HepG2 (cell line): ENCODE results near the gene ABHD2. TPM values are rescaled to one million over a fixed set of nuclear protein-coding genes. Genes with fewer than 3 reads are reported as not detected.
A peak's percentile ranks its signal among the peaks of the same experiment; 100 is the strongest.

Experiments
- ATAD3A ChIP-seq: sonication (generic); formaldehyde crosslinking; IDR thresholded peaks from 2 replicates; pipeline ENCODE4 v1.4.0; 2020; ENCODE audit warnings: missing genetic modification reagents
- ETV6 ChIP-seq: sonication (generic); formaldehyde crosslinking; conservative IDR thresholded peaks from 2 replicates; pipeline ENCODE4 v1.4.0; 2020; ENCODE audit warnings: missing genetic modification reagents
- HMG20A ChIP-seq: IDR thresholded peaks from 2 replicates; pipeline ENCODE4 v1.6.1; 2016; ENCODE audit warnings: borderline replicate concordance
- HOXA3 ChIP-seq: sonication (generic); formaldehyde crosslinking; IDR thresholded peaks from 2 replicates; pipeline ENCODE4 v1.5.0; 2020; ENCODE audit warnings: missing genetic modification reagents
- ISL2 ChIP-seq: sonication (generic); formaldehyde crosslinking; IDR thresholded peaks from 2 replicates; pipeline ENCODE4 v1.5.0; 2020; ENCODE audit warnings: missing genetic modification reagents
- KLF11 ChIP-seq: IDR thresholded peaks from 2 replicates; pipeline ENCODE4 v1.6.1; 2016; ENCODE audit warnings: missing compliant biosample characterization
- KMT2B ChIP-seq: IDR thresholded peaks from 2 replicates; pipeline ENCODE4 v1.6.1; 2016; ENCODE audit warnings: missing genetic modification reagents, missing compliant biosample characterization
- MIER3 ChIP-seq: IDR thresholded peaks from 2 replicates; pipeline ENCODE4 v1.6.1; 2016; ENCODE audit warnings: missing compliant biosample characterization, borderline replicate concordance
- MIXL1 ChIP-seq: IDR thresholded peaks from 2 replicates; pipeline ENCODE4 v1.6.1; 2016
- NFE2L2 ChIP-seq: fragments of 150-350 bp; IDR thresholded peaks from 2 replicates; pipeline ENCODE4 v1.6.1; 2014; ENCODE audit warnings: low read length
- NONO ChIP-seq, 2 experiments: fragments of 450-650 bp in 1 of 2; sonication (generic) in 1 of 2; formaldehyde crosslinking in 1 of 2; IDR thresholded peaks in 1 of 2; conservative IDR thresholded peaks in 1 of 2; 2 replicates each; pipeline versions ENCODE4 v1.6.1 to v1.8.0; 2017 to 2022; ENCODE audit warnings: mild to moderate bottlenecking in 1 of 2, missing genetic modification reagents in 1 of 2, moderate library complexity in 1 of 2
- PAF1 ChIP-seq: IDR thresholded peaks from 2 replicates; pipeline ENCODE4 v1.6.1; 2016; ENCODE audit warnings: missing genetic modification reagents, missing compliant biosample characterization
- RBFOX2 ChIP-seq: fragments of 200-400 bp; formaldehyde crosslinking; IDR thresholded peaks from 2 replicates; pipeline ENCODE4 v1.6.1; 2017; ENCODE audit warnings: low read depth, mild to moderate bottlenecking, low read length
- RXRA ChIP-seq: sonication (generic); formaldehyde crosslinking; IDR thresholded peaks from 2 replicates; pipeline ENCODE4 v1.5.1; 2020; ENCODE audit warnings: missing genetic modification reagents
- RXRB ChIP-seq: IDR thresholded peaks from 2 replicates; pipeline ENCODE4 v1.6.1; 2016; ENCODE audit warnings: borderline replicate concordance, missing genetic modification reagents, missing compliant biosample characterization
- ZNF253 ChIP-seq: sonication (generic); formaldehyde crosslinking; IDR thresholded peaks from 2 replicates; pipeline ENCODE4 v1.8.0; 2022; ENCODE audit warnings: mild to moderate bottlenecking, missing genetic modification reagents, borderline replicate concordance
- ZNF317 ChIP-seq: sonication (generic); formaldehyde crosslinking; IDR thresholded peaks from 2 replicates; pipeline ENCODE4 v1.5.0; 2020; ENCODE audit warnings: mild to moderate bottlenecking, missing genetic modification reagents
- polyA plus RNA-seq, 8 experiments: library from polyadenylated mRNA; depleted of rRNA in 3 of 8; stranded (reverse) in 7 of 8; unstranded in 1 of 8; fragments of >200 nt; fragmentation: Illumina TruSeq in 4 of 8; extraction: Trizol in 4 of 8; gene quantifications; 2 replicates each; pipeline versions ENCODE4 v1.2.1 to v1.2.3, GENCODE V29; 2011 to 2016; ENCODE audit warnings: low read depth in 4 of 8, missing spikeins in 1 of 8, mixed read lengths in 1 of 8; ENCODE audit not compliant: insufficient read depth in 1 of 8
- total RNA-seq, 5 experiments: library from RNA; depleted of rRNA; stranded (reverse); fragments of >200 nt; fragmentation: Illumina TruSeq; extraction: Trizol; gene quantifications; 2 replicates each; pipeline ENCODE4 v1.2.3, GENCODE V29; 2016; ENCODE audit warnings: low read depth in 1 of 5
- TF ChIP-seq, protein P1 (sequence below): sonication (generic); formaldehyde crosslinking; IDR thresholded peaks from 2 replicates; pipeline ENCODE4 v1.4.0; 2020; ENCODE audit warnings: mild to moderate bottlenecking, missing genetic modification reagents
- TF ChIP-seq, protein P2 (sequence below), 2 experiments: fragments of 450-650 bp in 1 of 2; sonication (generic) in 1 of 2; formaldehyde crosslinking; IDR thresholded peaks; 2 replicates each; pipeline versions ENCODE4 v1.5.0 to v1.8.0; 2020 to 2022; ENCODE audit warnings: mild to moderate bottlenecking in 1 of 2, missing genetic modification reagents in 1 of 2
- TF ChIP-seq, protein P3 (sequence below): sonication (generic); formaldehyde crosslinking; IDR thresholded peaks from 2 replicates; pipeline ENCODE4 v1.8.0; 2023; ENCODE audit warnings: mild to moderate bottlenecking, missing genetic modification reagents
- TF ChIP-seq, protein P4 (sequence below): sonication (generic); formaldehyde crosslinking; IDR thresholded peaks from 2 replicates; pipeline ENCODE4 v1.5.1; 2020; ENCODE audit warnings: mild to moderate bottlenecking, missing genetic modification reagents, borderline replicate concordance

Gene ABHD2
- total and polyA plus RNA-seq, 2 of the 13 experiments (the other 11 are each of a cell fraction or from before 2014, with no cell fraction given), result 14.8 to 22.4 TPM

DNA sequence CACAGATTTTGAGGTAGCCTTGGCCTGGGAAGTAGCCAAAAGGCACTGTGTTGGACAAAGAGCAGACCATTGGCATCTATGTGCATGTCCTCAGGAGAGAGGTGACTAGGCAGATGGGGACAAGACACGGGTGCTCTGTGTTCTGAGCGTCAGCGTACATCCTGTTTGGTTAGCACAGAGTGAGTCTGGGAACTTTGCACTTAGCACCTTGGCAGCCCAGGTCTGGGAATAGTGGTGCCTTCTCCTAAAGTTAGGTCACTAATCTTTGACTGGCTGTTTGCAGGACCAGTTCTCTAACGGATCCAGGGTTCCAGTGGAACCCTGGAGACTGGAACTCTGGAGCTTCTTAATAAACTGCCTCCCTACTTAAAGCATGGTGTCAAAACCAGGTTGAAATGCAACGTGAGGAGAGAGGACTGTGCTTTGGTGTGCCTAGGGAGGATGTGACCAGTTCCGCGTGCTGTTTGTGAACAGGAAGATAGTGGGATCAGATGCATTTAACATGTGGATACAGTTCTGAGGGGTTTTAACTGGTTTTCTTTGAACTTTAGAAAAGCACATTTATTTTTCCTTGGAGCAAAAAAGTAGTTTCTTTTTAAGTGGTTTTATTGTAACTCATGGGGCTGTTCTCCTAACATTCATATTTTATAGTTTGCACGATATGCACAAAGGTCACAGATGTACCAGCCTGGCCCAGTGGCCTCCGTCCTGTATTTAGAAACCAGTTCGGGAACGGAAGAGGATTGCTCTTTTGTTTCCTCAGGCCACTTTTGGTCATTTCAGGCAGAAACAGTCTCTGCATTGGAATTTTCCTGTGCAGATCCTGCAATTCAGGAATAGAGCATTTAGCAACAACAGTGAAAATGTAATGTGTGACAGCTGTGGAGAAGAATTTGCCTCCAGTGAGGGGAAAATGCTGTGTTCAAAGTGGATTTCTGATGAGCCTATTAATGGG is 48.8 kb downstream of the ABHD2 start (continued):
- TF ChIP-seq NFE2L2 (peak; percentile 74; the same call in 1 of the 2 replicates), MIXL1 (CRISPR knock-in tag) (peak; percentile 75; the same call in 1 of the 2 replicates), ATAD3A (no peak), MIER3 (CRISPR knock-in tag) (peak; percentile 88; the same call in 1 of the 2 replicates), ETV6 (CRISPR knock-in tag) (no peak), HOXA3 (CRISPR knock-in tag) (peak; percentile 88), ISL2 (peak; percentile 69), RXRB (CRISPR knock-in tag) (peak; percentile 99), RXRA (CRISPR knock-in tag) (peak; percentile 97), KMT2B (peak; percentile 72; the same call in 1 of the 2 replicates), RBFOX2 (no peak), HMG20A (CRISPR knock-in tag) (peak; percentile 89; the same call in 1 of the 2 replicates), KLF11 (CRISPR knock-in tag) (no peak), ZNF317 (CRISPR knock-in tag) (0 out of 2 replicates have a peak, but pooled peaks have one; percentile 38), NONO (IDR thresholded peaks at IDR 0.05) (no peak), NONO (CRISPR knock-in tag; conservative IDR thresholded peaks at IDR 0.05) (peak; percentile 75), PAF1 (CRISPR knock-in tag) (no peak), ZNF253 (CRISPR knock-in tag) (no peak)
- TF ChIP-seq, protein P1, sequence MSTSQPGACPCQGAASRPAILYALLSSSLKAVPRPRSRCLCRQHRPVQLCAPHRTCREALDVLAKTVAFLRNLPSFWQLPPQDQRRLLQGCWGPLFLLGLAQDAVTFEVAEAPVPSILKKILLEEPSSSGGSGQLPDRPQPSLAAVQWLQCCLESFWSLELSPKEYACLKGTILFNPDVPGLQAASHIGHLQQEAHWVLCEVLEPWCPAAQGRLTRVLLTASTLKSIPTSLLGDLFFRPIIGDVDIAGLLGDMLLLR (CRISPR knock-in tag), result no peak
- TF ChIP-seq, protein P2, sequence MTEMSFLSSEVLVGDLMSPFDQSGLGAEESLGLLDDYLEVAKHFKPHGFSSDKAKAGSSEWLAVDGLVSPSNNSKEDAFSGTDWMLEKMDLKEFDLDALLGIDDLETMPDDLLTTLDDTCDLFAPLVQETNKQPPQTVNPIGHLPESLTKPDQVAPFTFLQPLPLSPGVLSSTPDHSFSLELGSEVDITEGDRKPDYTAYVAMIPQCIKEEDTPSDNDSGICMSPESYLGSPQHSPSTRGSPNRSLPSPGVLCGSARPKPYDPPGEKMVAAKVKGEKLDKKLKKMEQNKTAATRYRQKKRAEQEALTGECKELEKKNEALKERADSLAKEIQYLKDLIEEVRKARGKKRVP (CRISPR knock-in tag; IDR thresholded peaks at IDR 0.05), result 0 out of 4 replicates have a peak, but pooled peaks of 1 of the 2 experiments have one; percentile 17
- TF ChIP-seq, protein P3, sequence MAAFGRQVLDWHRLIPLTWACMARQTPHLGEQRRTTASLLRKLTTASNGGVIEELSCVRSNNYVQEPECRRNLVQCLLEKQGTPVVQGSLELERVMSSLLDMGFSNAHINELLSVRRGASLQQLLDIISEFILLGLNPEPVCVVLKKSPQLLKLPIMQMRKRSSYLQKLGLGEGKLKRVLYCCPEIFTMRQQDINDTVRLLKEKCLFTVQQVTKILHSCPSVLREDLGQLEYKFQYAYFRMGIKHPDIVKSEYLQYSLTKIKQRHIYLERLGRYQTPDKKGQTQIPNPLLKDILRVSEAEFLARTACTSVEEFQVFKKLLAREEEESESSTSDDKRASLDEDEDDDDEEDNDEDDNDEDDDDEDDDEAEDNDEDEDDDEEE (CRISPR knock-in tag), result peak; percentile 52; the same call in 1 of the 2 replicates
- TF ChIP-seq, protein P4, sequence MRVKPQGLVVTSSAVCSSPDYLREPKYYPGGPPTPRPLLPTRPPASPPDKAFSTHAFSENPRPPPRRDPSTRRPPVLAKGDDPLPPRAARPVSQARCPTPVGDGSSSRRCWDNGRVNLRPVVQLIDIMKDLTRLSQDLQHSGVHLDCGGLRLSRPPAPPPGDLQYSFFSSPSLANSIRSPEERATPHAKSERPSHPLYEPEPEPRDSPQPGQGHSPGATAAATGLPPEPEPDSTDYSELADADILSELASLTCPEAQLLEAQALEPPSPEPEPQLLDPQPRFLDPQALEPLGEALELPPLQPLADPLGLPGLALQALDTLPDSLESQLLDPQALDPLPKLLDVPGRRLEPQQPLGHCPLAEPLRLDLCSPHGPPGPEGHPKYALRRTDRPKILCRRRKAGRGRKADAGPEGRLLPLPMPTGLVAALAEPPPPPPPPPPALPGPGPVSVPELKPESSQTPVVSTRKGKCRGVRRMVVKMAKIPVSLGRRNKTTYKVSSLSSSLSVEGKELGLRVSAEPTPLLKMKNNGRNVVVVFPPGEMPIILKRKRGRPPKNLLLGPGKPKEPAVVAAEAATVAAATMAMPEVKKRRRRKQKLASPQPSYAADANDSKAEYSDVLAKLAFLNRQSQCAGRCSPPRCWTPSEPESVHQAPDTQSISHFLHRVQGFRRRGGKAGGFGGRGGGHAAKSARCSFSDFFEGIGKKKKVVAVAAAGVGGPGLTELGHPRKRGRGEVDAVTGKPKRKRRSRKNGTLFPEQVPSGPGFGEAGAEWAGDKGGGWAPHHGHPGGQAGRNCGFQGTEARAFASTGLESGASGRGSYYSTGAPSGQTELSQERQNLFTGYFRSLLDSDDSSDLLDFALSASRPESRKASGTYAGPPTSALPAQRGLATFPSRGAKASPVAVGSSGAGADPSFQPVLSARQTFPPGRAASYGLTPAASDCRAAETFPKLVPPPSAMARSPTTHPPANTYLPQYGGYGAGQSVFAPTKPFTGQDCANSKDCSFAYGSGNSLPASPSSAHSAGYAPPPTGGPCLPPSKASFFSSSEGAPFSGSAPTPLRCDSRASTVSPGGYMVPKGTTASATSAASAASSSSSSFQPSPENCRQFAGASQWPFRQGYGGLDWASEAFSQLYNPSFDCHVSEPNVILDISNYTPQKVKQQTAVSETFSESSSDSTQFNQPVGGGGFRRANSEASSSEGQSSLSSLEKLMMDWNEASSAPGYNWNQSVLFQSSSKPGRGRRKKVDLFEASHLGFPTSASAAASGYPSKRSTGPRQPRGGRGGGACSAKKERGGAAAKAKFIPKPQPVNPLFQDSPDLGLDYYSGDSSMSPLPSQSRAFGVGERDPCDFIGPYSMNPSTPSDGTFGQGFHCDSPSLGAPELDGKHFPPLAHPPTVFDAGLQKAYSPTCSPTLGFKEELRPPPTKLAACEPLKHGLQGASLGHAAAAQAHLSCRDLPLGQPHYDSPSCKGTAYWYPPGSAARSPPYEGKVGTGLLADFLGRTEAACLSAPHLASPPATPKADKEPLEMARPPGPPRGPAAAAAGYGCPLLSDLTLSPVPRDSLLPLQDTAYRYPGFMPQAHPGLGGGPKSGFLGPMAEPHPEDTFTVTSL (CRISPR knock-in tag), result peak; percentile 86; the same call in 1 of the 2 replicates
